NCI-H2196 (cell line): ENCODE measurements around the gene UBL3.

Experiments
- DNase-seq: peaks from one replicate; lab custom pipeline; 2025; ENCODE audit not compliant: unreplicated experiment; lab: John Stamatoyannopoulos, UW

UBL3 gene

DNA sequence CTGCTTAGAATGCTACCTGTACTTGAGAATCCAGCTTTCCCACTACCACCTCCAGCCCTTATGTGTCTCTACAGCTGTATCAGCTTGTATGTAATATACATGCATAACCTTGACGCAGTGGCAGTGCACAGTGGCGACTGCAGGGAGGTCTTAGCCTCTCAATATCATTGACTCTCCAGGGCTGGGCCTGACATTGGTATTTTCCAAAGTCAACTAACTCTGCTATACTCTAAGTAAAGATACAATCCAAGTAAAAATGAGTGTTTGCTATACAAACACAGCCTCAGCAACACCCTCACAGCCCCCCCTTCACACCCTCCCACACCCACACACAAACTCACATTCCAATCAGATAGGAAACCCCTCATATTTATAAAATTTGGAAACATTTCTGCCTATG, 6.7 kb upstream of the UBL3 start:
- DNase-seq: no peak

DNA sequence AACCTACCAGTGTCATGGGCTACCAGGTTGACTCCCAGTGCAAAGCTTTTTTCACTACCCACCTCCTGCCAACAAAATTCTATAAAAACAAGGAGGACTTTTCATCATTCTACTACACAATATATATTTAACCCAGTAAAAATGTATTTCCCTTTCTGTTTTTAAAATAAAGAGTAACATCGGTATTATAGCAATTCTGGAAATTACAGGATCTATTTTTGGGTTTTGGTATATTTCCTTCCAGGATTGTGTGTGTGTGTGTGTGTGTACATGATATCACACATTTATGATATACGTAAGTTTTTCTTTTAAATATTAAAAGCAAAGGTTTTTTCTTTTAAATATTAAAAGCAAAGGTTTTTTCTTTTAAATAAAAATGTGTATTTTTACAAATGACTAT, 6.0 kb upstream of the UBL3 start:
- no peak for DNase-seq

GRCh38 chr13:29855784-29856183, 5.4 kb upstream of the UBL3 start:
- DNase-seq: no peak

- DNase-seq: no peak
Observed at GRCh38 chr13:29855009-29855408, 4.6 kb upstream of the UBL3 start.

DNA sequence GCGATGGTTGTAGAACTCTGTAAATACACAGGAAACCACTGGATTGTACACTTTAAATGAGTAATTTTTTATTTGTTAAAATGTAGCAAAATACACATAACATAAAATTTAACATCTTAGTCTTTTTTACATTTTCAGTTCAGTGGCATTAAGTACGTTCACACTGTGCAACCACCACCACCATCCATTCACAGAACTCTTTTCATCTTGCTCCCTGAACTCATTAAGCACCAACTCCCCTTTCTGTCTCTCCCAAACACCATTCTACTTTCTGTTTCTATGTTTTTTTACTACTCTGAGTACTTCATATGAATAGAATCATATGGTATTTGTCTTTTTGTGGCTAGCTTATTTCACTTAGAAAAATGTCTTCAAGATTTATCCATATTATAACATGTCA, 2.7 kb upstream of the UBL3 start:
- DNase-seq: no peak

DNA sequence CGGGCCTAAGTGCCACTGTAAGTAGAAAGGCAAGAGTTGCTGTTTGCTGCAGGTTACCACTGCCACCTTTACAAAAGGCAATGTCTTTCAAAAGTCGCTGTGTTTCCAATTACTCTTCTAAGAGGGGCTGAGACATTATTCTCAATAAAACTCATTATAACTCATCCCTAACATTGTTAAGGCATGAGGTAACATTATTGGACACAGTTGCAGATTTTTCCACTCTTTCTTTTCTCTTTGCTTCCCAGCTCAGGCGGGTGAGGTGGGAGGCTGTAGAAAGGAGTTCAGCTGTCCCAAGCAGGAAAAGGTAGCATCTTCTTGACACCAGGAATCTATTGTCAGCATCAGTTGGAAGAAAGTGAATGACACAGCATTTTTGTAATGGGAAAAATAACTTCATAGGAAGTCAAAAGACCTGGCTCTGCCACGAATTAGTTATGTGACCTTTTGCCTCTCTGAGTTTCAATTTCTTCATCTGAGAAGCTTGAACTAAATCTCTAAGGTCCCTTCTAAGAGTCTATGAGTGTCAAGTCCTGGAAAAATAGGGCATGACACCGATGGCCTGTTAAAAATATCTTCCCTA, 2.1 kb upstream of the UBL3 start:
- no peak for DNase-seq

GRCh38 chr13:29849731-29850212, 645 bp downstream of the UBL3 start:
- DNase-seq: no peak

DNA sequence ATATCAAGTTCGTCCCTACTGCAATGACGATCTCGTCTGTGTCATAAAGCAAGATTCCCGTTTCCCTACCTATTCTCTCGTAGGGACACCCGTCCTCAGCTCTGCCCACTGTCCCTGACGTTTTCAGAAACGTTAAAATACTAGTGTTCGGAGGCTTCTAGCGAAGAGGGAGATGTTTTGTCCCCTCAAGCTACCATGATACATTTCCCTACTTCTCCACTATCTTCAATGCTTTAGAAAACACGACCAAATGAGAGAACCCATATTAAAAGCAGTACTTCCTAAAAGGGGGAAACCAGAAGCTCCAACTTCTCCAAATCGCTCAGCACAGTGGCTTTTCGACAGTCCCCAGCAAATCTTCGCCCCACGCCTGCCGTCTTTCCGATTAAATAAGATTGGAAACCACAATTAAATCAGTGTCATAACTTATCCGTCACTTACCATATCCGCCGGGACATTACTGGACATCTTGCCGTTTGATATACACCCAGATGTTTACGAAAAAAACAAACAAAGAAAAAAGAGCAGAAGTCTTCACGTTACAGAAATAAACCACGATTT, 1.3 kb downstream of the UBL3 start:
- no peak for DNase-seq

- no peak for DNase-seq
Observed at GRCh38 chr13:29847501-29847983, 2.9 kb downstream of the UBL3 start.

DNA sequence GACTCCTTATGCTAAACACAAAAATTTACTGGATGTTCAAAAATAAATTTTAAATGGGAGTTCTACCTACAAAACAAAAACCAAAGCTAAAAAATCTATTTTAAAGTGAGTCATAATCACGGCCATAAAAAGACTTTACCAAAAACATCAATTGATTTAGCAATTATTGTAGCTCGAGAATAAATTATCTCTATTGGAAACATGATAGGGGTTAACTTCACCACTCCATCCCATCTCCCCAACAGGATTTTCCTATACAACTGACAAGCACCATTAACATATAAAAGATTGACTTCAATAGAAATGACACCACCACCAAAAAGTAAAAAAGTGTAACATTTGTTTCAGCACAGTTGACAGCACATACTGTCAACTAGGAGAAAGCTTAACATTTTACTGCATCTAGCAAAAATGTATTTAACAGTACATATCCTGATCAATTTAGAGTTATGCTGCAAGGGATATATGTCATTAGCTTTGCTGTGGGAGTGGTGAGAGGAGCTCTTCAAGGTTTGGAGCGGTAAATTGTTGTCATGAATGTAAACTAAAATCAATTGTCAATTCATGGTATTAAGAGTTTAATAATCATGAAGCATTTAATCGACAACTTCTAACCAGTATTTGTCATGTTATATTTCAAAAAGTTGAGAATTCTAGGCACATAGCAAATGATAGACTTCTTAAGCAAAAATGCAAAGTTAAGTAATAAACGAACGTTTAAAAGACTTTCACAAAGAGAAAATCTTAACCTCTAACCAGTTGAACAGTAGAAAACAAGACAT, 3.8 kb downstream of the UBL3 start:
- no peak for DNase-seq

DNA sequence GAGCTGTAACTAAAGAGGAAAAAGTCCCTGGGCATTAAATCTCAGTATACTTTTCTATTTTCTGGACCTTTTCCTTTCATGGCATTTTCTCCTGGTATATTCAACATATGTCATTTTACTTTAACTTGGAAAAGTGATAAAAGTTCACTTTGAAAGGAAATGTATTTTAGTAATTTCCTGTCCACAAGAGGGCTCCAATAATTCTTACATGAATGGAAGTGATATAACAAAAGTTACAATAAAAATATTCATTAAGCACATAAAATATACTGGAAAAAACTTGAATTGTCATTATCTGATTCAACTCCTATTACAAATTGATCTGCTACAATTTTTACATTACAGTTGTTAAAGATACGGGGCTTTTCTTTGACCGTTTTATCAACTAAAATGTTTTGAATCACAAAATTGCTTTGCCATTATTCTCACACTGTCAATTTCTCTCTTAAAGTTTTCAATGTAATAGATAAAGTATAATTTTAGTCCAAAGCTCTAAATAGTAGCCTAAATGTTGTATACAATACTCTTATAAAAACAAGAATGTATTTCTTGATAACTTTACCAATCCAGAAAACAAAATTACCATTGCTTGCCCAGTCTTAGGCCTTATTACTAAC, 4.9 kb downstream of the UBL3 start:
- DNase-seq: no peak

DNA sequence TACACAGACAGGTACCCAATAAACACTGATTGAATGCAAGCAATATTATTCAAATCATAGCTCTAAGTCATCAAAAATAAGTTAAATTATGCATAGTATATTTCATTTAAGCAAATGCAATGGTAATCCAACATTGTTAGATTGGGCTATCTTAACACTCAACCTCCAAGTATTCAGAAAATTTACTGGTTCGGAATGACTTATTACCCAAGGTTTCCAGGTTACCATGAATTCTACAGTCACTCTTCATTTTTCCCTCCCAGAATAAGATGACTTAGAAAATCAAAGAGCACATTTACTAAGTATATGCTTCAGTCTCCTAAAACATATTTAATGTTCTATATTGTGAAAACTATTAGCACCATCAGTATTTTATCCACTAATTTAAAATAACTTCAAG, 6.0 kb downstream of the UBL3 start:
- no peak for DNase-seq

GRCh38 chr13:29840585-29840984, 9.8 kb downstream of the UBL3 start:
- no peak for DNase-seq

GRCh38 chr13:29835280-29836061, 14.9 kb downstream of the UBL3 start:
- DNase-seq: no peak

DNA sequence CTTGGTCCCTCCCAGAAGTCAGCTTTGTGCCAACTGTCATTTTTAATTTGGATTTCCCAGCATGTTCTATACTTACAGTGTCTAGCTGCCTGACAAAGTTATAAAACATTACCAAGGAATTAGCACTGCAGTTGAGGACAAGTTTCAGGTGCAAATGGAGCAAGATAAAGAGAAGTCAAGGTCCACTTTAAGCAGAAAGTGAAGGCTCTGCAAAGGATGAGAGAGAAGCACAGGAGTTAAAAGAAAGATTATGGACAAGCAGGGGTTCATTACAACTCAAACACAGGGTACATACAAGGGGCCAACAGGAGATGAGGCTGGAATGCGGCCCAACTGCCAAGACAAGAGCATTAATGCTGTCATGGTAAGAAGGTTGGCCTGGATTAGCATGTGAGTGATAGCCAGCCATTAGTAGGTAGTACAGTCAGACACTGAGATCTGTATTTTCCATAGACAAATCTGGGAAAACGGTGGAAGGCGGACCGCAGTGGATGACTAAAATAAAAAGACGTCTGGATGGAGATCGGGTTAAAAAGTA, 17.6 kb downstream of the UBL3 start:
- no peak for DNase-seq

- no peak for DNase-seq
Observed at GRCh38 chr13:29830000-29830399, 20.4 kb downstream of the UBL3 start.

DNA sequence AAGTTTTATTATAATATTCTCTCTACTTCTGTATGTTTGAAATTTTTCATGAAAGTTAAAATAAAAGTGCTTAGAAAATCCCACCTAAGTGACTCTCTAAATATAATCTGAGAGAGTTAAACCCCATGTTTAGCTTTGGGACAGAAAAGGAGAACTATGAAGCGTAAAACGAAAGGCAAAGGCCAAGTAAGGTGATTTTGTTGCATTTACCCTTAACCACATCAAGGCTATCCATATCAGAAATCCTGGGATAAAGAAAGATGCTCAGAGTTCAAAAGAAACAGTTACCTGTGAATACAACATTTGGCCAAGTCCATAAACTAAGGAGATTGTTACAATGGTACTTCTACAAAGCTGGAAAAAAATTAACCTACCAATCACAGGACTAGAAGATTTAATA, 31.3 kb downstream of the UBL3 start:
- no peak for DNase-seq

DNA sequence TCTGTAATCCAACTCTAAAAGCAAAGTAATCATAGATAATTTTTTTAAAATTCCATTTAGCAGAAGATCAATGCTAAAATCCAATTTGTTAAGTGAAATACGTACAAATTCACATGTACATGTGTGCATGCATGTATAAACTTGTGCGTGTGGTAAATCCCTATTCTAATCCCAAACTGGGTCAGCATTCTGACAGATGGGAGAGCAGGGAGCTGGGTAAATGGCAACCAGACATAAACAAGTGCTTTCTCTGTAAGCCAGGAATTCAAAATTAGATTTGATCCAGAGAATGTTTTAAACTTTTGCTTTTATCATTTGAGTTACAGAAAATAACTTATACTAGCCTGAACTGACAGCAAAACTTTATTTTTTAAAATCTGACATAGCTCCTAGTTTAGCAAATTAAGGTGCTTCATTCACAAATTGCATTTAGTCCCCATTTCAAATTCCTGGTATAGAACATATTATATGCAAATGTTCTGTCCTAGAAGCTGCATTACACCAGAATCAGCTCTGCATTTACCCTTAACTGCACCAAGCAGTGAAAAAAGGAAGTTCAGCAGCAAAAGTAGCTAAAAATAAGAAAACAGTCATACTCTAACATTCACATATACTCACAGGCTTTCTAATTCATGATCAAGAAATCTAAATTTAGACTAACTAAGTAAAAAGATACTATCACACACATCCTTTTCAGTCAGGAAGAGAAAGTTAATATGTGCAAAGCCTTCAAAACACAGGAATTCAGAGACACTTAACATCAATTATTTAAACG, 32.6 kb downstream of the UBL3 start:
- DNase-seq: no peak

GRCh38 chr13:29816715-29817114, 33.7 kb downstream of the UBL3 start:
- DNase-seq: no peak

DNA sequence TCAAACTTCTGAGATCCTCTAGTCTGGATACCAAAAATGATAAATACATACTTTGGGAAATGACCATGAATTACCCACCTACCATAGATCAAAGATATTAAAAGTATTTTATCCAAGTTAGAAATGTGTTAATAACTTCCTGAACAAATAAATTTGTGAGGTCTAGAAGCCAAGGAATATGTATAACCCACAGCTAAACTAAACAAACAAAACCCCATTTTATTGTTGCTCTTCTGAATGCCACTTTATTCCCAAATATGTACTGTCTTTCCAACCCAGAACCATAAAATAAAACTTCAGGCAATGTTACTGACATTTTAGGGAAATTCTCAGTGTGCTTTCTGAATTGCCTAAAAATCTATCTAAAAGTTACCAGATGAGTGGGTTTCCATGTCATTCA, 35.1 kb downstream of the UBL3 start:
- no peak for DNase-seq
